ENCODE results near the gene ZNF92. TPM values are rescaled to one million over a fixed set of nuclear protein-coding genes. Genes with fewer than 3 reads are reported as not detected.
"Not testable (repeated sequence)": the region's sequence is repeated elsewhere in the genome, so short reads cannot be mapped to it uniquely, and the experiment has no call there.

Gene ZNF92
- total RNA-seq, 1 donor from 2014 or later: 6.1 TPM

- no peak for DNase-seq (ENCODE audit: extremely low spot score in 2 of 2)
- intact Hi-C loops (cut with DNase I): no loop called here
- no peaks in the 10 kb centered on the region for H3K4me1 ChIP-seq
- H3K36me3 ChIP-seq: peaks cover 0 to 14% of the 10 kb centered on the region in 2 donors
- TF ChIP-seq CTCF (IDR thresholded peaks at IDR 0.05) (no peak), POLR2A (IDR thresholded peaks at IDR 0.05) (no peak), POLR2AphosphoS5 (IDR thresholded peaks at IDR 0.05; ENCODE audit: insufficient read depth in 1 of 2, low read depth in 1 of 2) (no peak)
- H3K4me3 ChIP-seq: no peak overlapping the region
- H3K9me3 ChIP-seq: peaks cover 17% of the 10 kb centered on the region
- H3K27ac ChIP-seq: no peak overlapping the region
- no peaks in the 10 kb centered on the region for H3K27me3 ChIP-seq
Measured at GRCh38 chr7:65404020-65404419, 30.4 kb downstream of the ZNF92 start.

- H3K36me3 ChIP-seq; H3K27me3 ChIP-seq; H3K4me1 ChIP-seq; H3K27ac ChIP-seq; H3K4me3 ChIP-seq; DNase-seq (ENCODE audit: extremely low spot score in 2 of 2); intact Hi-C loops (cut with DNase I): not testable (repeated sequence)
- H3K9me3 ChIP-seq: peaks cover 17% of the 10 kb centered on the region
Measured at GRCh38 chr7:65406706-65407105, 33.1 kb downstream of the ZNF92 start.

GRCh38 chr7:65409363-65409762 lies 35.7 kb downstream of the ZNF92 start:
- Histone ChIP-seq H3K4me3 (no peak overlapping the region), H3K4me1 (no peaks in the 10 kb centered on the region), H3K27ac (no peak overlapping the region), H3K36me3 (no peaks in the 10 kb centered on the region), H3K27me3 (no peaks in the 10 kb centered on the region), H3K9me3 (peaks cover 11% of the 10 kb centered on the region)
- DNase-seq (ENCODE audit: extremely low spot score in 2 of 2): no peak
- TF ChIP-seq POLR2AphosphoS5 (IDR thresholded peaks at IDR 0.05; ENCODE audit: insufficient read depth in 1 of 2, low read depth in 1 of 2): no peak
- TF ChIP-seq POLR2A (IDR thresholded peaks at IDR 0.05): no peak
- TF ChIP-seq CTCF (IDR thresholded peaks at IDR 0.05): no peak
- intact Hi-C loops (cut with DNase I): no loop called here

GRCh38 chr7:65411249-65411648 lies 37.6 kb downstream of the ZNF92 start:
- Histone ChIP-seq H3K36me3 (no peaks in the 10 kb centered on the region), H3K27ac (no peak overlapping the region), H3K4me3 (no peak overlapping the region), H3K9me3 (no peaks in the 10 kb centered on the region), H3K4me1 (no peaks in the 10 kb centered on the region), H3K27me3 (no peaks in the 10 kb centered on the region)
- intact Hi-C loops (cut with DNase I): no loop called here
- DNase-seq (ENCODE audit: extremely low spot score in 2 of 2): no peak
- TF ChIP-seq POLR2AphosphoS5 (IDR thresholded peaks at IDR 0.05; ENCODE audit: insufficient read depth in 1 of 2, low read depth in 1 of 2) (no peak), CTCF (IDR thresholded peaks at IDR 0.05) (no peak), POLR2A (IDR thresholded peaks at IDR 0.05) (no peak)

GRCh38 chr7:65422670-65423069 lies 49.0 kb downstream of the ZNF92 start:
- no peak overlapping the region for H3K27ac ChIP-seq
- DNase-seq (ENCODE audit: extremely low spot score in 2 of 2): no peak
- H3K27me3 ChIP-seq: no peaks in the 10 kb centered on the region
- H3K4me3 ChIP-seq: no peak overlapping the region
- H3K36me3 ChIP-seq: no peaks in the 10 kb centered on the region
- no peaks in the 10 kb centered on the region for H3K4me1 ChIP-seq
- no peak for TF ChIP-seq POLR2A (IDR thresholded peaks at IDR 0.05)
- TF ChIP-seq CTCF (IDR thresholded peaks at IDR 0.05): no peak
- no peak for TF ChIP-seq POLR2AphosphoS5 (IDR thresholded peaks at IDR 0.05; ENCODE audit: insufficient read depth in 1 of 2, low read depth in 1 of 2)
- intact Hi-C loops (cut with DNase I): no loop called here
- no peaks in the 10 kb centered on the region for H3K9me3 ChIP-seq

GRCh38 chr7:65423286-65423685 lies 49.6 kb downstream of the ZNF92 start:
- H3K27me3 ChIP-seq; intact Hi-C loops (cut with DNase I): not testable (repeated sequence)

More at GRCh38 chr7:65423286-65423685, 49.6 kb downstream of the ZNF92 start:
- not testable (repeated sequence) for H3K4me1 ChIP-seq; DNase-seq (ENCODE audit: extremely low spot score in 2 of 2); H3K4me3 ChIP-seq; H3K9me3 ChIP-seq; H3K27ac ChIP-seq; H3K36me3 ChIP-seq
